GM19467 (cell line): ENCODE data around the gene ARL9.
"Not testable (repeated sequence)": the region's sequence is repeated elsewhere in the genome, so short reads cannot be mapped to it uniquely, and the experiment has no call there.

ENCODE experiments used
- ATAC-seq: cut with Tn5 transposase; IDR thresholded peaks from one replicate; pipeline ENCODE4 v1.9.1; 2021; ENCODE audit warnings: mild to moderate bottlenecking, moderate library complexity; ENCODE audit not compliant: unreplicated experiment

ARL9 gene

GRCh38 chr4:56505269-56506130 lies at the start of gene ARL9:
ARL9 (plus strand) TSS chr4:56505791; CDS start chr4:56505863, 72 bp downstream.
- peak; percentile 59 for ATAC-seq

GRCh38 chr4:56460085-56460484 lies 45.5 kb upstream of the ARL9 start:
- ATAC-seq, result no peak

- ATAC-seq, result no peak
Observed at GRCh38 chr4:56462157-56462556, 43.4 kb upstream of the ARL9 start.

- no peak for ATAC-seq
Observed at GRCh38 chr4:56463711-56464110, 41.9 kb upstream of the ARL9 start.

- no peak for ATAC-seq
Observed at GRCh38 chr4:56464581-56464980, 41.0 kb upstream of the ARL9 start.

- ATAC-seq, result no peak
Observed at GRCh38 chr4:56465599-56466295, 39.8 kb upstream of the ARL9 start.

- not testable (repeated sequence) for ATAC-seq
Observed at GRCh38 chr4:56466296-56466761, 39.3 kb upstream of the ARL9 start.

- no peak for ATAC-seq
Observed at GRCh38 chr4:56466910-56467283, 38.7 kb upstream of the ARL9 start.

- peak; percentile 91 for ATAC-seq
Observed at GRCh38 chr4:56467284-56468096, 38.1 kb upstream of the ARL9 start, which contains the start of gene SRP72. SRP72 (plus strand) TSS chr4:56467617; CDS start chr4:56467636, 19 bp downstream.

- peak; percentile 39 for ATAC-seq
Observed at GRCh38 chr4:56468097-56468422, 37.5 kb upstream of the ARL9 start.

GRCh38 chr4:56469489-56470210 lies 35.9 kb upstream of the ARL9 start:
- ATAC-seq, result no peak

- peak; percentile 81 for ATAC-seq
Observed at GRCh38 chr4:56475917-56476316, 29.7 kb upstream of the ARL9 start.

- ATAC-seq, result no peak
Observed at GRCh38 chr4:56477192-56477702, 28.3 kb upstream of the ARL9 start.

GRCh38 chr4:56480691-56481090 lies 24.9 kb upstream of the ARL9 start:
- no peak for ATAC-seq

- ATAC-seq, result no peak
Observed at GRCh38 chr4:56496241-56496640, 9.3 kb upstream of the ARL9 start.

GRCh38 chr4:56511098-56511497 lies 5.5 kb downstream of the ARL9 start:
- no peak for ATAC-seq

- no peak for ATAC-seq
Observed at GRCh38 chr4:56512166-56512565, 6.6 kb downstream of the ARL9 start.

- no peak for ATAC-seq
Observed at GRCh38 chr4:56513517-56513916, 7.9 kb downstream of the ARL9 start.

- ATAC-seq, result peak; percentile 95
Observed at GRCh38 chr4:56530269-56531148, 24.9 kb downstream of the ARL9 start.
